H1 (cell line): Measurements from ENCODE around the gene MSI2. TPM values are rescaled to one million over a fixed set of nuclear protein-coding genes. Genes with fewer than 3 reads are reported as not detected.

Experiments used
- CTCF ChIP-seq, 3 experiments: IDR thresholded peaks; 1 replicate in 2 of 3; 2 replicates in 1 of 3; pipeline versions ENCODE4 v1.5.1 to v1.6.1; 2011; ENCODE audit warnings: low read length in 3 of 3, mild to moderate bottlenecking in 3 of 3, inconsistent platforms in 2 of 3, low read depth in 1 of 3, moderate library complexity in 1 of 3; ENCODE audit not compliant: insufficient read depth in 1 of 3; ENCODE audit errors: control extremely low read depth in 1 of 3
- EGR1 ChIP-seq: IDR thresholded peaks from 2 replicates; pipeline ENCODE4 v1.6.1; 2011; ENCODE audit warnings: low read depth, low read length, borderline replicate concordance
- POLR2A ChIP-seq, 2 experiments: IDR thresholded peaks; 1 replicate in 1 of 2; 2 replicates in 1 of 2; pipeline ENCODE4 v1.6.1; 2011; ENCODE audit warnings: low read depth in 2 of 2, low read length in 2 of 2, mild to moderate bottlenecking in 2 of 2; ENCODE audit errors: control extremely low read depth in 1 of 2
- SAP30 ChIP-seq: fragments of 300-600 bp; sonication (generic); IDR thresholded peaks from 2 replicates; pipeline ENCODE4 v1.7.1; 2012; ENCODE audit warnings: low read length, moderate library complexity, mild to moderate bottlenecking, inconsistent platforms; ENCODE audit not compliant: insufficient read depth, insufficient replicate concordance
- TAF1 ChIP-seq: IDR thresholded peaks from 2 replicates; pipeline ENCODE4 v1.6.1; 2011; ENCODE audit warnings: mild to moderate bottlenecking, low read depth, low read length
- polyA plus RNA-seq, 7 experiments: library from polyadenylated mRNA; depleted of rRNA in 3 of 7; stranded (reverse) in 5 of 7; unstranded in 2 of 7; fragments of >200 nt in 5 of 7; fragments of 200-250 nt in 2 of 7; gene quantifications; 1 replicate in 5 of 7; 2 replicates in 1 of 7; 4 replicates in 1 of 7; pipeline versions ENCODE4 v1.2.1 to v1.2.3, GENCODE V29; 2011 to 2013; ENCODE audit warnings: missing spikeins in 2 of 7, mixed read lengths in 2 of 7
- total RNA-seq: library from RNA; stranded (reverse); fragmentation: NEBNext Ultra II Directional; extraction: Animal tissue kit (Norgen Biotek cat#: 25700); gene quantifications from 2 replicates; pipeline ENCODE4 v1.2.1, GENCODE V29; 2021
- TF ChIP-seq, protein P1 (sequence below): IDR thresholded peaks from 2 replicates; pipeline ENCODE4 v1.6.1; 2011; ENCODE audit warnings: low read length, improper control_type of control experiment

Gene MSI2
- total and polyA plus RNA-seq, 2 of the 8 experiments (the other 6 are each of a cell fraction or from before 2014, with no cell fraction given), result 36.7 to 80.6 TPM

GRCh38 chr17:57567251-57567650 lies 310.9 kb downstream of the MSI2 start (continued):
- TF ChIP-seq, protein P1, sequence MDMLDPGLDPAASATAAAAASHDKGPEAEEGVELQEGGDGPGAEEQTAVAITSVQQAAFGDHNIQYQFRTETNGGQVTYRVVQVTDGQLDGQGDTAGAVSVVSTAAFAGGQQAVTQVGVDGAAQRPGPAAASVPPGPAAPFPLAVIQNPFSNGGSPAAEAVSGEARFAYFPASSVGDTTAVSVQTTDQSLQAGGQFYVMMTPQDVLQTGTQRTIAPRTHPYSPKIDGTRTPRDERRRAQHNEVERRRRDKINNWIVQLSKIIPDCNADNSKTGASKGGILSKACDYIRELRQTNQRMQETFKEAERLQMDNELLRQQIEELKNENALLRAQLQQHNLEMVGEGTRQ, result no peak
- TF ChIP-seq SAP30 (no peak), TAF1 (no peak), EGR1 (no peak), POLR2A (IDR thresholded peaks at IDR 0.05; ENCODE audit: control extremely low read depth in 1 of 2, low read depth in 2 of 2, low read length in 2 of 2) (no peak), CTCF (IDR thresholded peaks at IDR 0.05; ENCODE audit: control extremely low read depth in 1 of 3, insufficient read depth in 1 of 3, low read depth in 1 of 3, low read length in 3 of 3) (no peak)
- TF ChIP-seq, all 59 proteins: peak for 0
